HG03469 (cell line): ENCODE measurements around the gene CNKSR3.

ENCODE experiments used
- ATAC-seq: cut with Tn5 transposase; IDR thresholded peaks from one replicate; pipeline ENCODE4 v1.9.1; 2021; ENCODE audit warnings: mild to moderate bottlenecking, moderate library complexity, moderate number of reproducible peaks; ENCODE audit not compliant: unreplicated experiment

The CNKSR3 gene

DNA sequence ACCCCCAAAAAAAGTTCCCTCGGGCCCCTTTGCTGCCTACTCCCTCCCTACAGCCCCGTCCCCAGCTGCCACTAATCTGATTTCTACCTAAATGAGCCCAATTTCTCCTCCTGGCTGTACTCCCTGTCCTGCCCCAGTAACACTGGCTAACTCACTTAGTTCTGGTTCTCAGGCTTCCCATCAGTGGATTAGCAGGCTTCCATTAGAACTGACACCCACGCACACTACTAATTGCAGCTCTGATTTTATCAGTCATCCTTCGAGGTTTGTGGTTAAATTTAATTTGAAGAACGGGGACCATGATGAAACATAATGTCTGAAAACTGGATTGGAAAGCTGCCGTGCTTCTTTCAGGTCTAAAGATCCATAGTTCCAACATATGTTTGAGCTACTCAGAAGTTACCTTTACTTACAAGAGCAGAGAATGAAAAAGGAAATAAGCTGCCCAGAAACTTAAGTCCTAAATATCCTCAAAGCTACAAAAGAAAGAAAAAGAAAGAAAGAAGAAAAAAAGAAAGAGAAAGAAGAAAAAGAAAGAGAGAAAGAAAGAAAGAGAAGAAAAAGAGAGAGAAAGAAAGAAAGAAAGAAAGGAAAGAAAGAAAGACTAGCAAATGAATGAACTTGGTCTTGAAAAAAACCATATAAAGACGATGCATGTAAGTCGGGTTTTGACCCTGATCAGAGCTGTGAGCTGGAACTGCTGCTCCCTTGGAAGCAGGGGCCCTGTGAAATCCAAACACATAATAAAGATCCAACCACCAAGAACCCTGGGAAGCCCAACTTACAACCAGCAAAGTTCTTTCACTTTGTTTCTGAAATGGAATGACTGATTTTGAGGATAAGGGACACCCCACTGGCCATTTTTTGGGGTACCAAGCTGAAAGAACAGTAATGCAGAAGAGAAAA is 51.7 kb downstream of the CNKSR3 start:
- ATAC-seq = no peak

DNA sequence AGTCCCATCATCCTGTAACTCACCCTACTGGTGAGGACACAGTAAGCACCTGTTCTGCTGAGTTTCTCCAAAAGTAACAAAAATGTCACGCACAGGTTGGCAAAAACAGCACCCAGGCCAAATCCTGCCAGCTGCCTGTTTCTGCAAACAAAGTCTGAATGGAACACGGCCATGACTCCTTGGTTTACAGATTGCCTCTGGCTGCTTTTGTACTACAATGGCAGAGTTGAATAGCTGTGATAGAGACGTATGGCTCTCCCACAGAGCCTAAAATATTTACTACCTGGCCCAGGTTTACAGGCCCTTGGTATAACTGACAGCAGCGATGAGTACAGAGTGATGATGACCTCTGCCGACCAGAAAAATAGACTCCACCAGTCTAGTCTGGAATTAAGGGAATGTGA is 52.6 kb downstream of the CNKSR3 start:
- no peak for ATAC-seq

DNA sequence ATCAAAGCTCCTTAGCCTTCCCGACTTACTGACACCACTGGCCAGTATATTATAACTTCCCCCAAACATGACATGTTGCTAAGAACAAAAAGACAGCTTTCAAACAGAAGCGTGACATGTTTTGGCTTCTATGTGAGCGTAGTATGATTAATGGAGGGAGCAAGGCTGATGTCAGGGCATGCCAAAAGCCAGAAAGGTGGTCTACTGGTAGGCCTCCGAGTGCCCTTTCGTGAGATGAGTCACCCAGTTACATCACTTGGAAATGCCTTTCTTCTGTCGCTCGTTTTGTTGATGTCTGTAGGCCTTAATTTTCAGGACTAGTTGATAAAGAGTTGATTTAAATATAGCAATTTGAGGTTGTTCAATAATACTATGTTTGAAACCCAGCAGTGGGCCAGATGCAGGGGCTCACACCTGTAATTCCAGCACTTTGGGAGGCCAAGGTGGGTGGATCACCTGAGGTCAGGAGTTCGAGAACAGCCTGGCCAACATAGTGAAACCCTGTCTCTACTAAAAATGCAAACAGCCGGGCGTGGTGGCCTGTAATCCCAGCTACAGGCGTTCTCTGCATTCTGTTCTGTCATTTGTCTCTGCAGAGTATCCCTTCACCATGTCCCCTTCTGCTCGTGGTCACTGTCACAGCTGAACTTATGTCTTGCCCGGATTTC is 53.3 kb downstream of the CNKSR3 start:
- ATAC-seq = no peak

DNA sequence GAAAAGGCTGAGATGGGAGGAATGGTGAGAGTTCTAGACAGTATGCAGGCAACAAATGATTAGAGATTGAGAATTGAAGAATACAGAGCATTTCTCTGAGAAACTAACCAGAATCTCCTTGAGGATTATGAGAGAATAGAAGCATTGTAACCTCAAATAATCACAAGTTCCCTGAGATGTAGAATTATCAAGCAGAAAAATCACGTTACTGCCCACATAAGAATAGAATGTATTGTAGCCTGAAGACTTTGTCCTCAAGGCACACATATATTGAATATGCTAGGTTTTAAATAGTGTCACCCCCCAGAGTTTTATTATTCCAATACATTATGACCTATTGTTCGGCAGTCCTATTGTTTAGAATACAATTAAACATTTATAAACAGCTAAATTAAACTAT is 57.2 kb downstream of the CNKSR3 start:
- no peak for ATAC-seq

DNA sequence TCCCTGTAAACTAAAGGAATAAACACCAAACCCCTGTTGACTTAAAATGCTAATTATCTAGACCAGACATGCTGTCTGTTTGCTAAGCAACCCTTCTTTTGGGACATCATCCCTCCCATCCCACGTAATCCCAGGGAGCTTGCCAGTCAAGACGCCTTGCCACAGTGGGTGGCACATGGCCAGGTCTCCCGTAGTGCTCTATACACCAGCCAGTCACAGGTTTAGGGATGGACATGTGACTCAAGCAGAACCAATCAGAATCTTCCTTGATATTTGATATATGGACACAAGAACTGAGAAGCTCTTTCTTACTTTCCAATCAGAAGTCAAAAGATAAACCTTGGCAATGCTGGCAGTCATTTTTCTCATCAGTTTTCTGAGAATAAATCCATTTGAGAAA is 60.0 kb downstream of the CNKSR3 start:
- no peak for ATAC-seq

DNA sequence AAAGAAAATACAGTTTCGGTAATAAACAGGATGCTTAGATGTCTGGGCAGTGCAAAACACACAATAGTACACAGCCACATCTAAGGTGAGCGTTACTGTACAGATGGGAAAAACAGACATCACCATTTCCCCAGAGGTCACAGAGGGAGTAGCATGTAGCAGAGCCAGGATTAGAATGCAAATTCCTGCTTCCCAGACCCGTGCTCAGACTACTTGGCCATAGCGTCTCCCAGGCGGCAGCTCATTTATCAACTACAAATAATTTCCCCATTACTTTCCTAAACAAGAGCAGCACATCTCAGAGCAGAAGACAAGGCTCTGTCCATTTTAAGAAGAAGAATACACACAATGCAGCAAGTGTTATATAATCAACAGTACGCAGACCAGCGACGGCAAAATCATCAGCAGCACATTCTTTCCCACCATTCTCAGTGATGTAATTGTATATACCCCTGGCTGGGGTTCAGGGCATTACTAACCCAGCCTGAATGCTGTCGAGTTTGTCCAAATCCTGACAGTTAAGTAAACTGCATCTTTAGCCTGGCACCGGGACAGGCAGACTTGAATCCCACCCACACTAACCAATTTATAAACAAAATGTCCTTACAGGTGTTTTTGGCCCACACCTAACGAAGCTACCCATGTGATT is 61.9 kb downstream of the CNKSR3 start:
- ATAC-seq = no peak

DNA sequence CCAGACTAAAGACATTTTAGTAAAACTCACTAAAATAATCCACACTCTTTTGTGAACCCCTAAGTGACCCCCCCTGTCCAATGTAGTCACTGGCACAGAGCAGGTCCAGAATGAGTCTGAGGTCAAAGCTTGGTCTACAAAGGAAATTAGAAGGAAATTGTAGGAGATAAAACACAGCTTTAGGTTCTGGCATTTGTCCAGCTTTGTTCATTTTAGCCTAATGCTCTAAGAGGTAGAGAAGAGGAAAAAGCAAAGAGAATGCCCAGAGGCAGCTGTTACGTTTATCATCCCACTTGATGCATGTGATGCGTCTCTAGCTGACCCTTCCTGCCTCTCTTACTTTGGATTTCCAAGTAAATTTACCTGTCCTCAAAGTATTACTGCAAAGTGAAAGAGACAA is 62.5 kb downstream of the CNKSR3 start:
- ATAC-seq = no peak

DNA sequence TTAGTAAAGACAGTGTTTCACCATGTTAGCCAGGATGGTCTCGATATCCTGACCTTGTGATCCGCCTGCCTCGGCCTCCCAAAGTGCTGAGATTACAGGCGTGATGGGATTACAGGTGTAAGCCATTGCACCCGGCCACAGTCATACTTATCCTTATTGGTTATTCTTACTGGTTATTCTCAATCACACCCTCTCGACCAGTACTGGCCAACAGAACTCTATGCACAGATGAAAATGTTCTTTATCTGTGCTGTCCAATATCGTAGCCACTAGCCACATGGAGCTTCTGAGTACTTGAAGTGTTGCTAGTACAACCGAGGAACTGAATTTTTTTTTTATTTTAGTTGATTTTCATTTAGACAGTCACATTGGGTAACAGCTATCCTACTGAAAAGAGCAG is 63.5 kb downstream of the CNKSR3 start:
- no peak for ATAC-seq

DNA sequence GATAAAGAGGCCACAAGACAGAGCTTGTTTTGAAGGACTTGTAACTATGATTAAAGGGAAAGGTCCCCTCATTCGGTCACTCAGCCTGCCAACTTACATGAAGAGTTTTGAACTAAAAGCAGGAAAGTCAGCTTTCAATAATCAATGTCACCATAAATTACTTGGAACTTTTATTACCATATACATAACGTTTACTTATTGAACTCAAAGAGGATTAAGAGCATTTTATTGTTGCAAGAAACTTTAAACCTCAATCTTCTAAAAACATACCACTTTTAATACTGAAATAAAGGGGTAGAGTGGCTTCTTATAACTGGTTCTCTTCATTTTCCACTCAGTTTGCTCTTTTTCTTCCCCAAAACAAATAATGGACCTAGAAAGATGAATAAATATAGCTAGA is 65.1 kb downstream of the CNKSR3 start:
- ATAC-seq = no peak

DNA sequence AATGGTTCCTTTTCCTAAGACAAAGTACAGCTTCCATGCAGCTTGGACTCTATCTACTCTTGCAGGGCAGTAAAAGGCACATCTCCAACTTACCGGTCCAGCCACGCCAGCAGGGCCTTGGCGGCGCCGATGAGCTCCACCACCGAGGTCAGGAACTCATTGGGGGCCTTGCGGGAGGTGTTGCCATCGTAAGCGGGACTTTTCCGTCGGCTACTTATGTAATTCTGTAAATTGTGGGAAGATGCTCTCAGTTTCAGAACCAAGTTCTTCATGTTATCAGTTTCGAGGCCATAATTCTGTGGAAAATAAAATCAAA is 68.5 kb downstream of the CNKSR3 start:
- no peak for ATAC-seq

DNA sequence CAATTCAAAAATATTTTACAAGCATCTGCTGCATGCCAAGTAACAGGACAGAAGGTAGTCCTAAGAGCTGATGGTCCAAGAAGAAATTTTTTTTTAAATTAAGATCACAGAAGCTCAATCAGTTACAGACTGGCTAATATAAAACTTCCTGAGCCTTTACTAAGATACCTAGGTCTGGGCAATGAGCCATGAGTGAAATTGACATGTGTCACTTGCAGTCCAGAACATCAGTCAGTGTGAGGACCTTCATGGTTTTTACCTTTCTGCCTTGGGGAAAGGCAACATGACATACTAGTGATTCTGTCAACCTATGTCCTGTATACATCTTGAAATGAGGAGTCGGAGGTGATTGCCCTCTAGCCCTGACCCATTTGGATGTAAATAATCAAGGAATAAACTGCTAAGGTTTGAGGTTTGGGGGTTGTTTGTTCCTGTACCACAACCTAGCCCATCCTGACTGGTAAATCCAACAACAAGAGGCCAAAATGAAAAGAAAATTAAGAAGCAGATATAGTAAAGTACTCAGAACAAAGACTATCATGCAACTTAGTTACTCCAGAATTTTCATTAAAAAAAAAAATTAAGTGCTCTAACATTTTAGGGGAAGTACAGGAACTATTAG is 70.0 kb downstream of the CNKSR3 start:
- no peak for ATAC-seq

DNA sequence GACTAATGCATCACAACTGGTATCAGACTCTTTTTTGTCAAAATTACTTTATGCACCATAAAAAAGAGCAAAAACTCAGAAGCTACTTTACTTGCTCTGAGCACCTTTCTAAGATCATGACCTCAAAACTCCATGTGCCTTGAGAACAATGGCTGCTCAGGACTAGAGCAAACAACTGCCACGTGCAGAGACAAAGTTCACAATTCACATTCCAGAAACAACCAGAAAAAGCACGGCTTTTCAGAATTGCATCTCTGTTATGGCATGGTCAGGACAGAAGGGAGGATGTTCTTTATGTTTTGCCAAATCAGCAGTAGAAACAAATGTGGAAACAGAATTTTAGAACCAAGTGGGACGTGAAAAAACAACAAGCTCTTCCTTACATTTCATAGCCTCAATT is 70.5 kb downstream of the CNKSR3 start:
- ATAC-seq = no peak

DNA sequence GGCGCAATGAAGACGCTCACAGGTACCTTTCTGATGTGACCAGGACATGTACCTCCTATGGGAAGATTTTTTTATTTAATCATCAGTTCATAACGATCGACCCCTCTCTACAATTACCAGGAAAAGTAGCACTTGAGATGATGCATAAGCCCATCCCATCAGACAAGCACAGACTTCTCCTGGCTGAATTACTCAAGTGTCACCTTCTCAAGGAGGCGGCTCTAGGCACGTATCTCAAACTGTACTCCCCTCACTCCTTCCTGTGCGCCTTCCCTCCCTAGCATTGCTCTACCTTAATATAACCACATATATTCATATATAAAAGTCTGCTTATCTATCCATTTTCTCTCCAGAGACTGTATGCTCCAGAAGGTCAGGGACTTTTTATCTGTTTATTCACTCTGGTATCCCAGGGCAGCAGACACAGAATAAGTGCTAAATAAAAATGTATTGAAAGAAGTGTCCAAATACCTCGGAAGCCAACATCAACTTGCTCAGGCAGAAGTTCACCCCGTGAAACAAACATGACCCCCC is 71.5 kb downstream of the CNKSR3 start:
- ATAC-seq = no peak

DNA sequence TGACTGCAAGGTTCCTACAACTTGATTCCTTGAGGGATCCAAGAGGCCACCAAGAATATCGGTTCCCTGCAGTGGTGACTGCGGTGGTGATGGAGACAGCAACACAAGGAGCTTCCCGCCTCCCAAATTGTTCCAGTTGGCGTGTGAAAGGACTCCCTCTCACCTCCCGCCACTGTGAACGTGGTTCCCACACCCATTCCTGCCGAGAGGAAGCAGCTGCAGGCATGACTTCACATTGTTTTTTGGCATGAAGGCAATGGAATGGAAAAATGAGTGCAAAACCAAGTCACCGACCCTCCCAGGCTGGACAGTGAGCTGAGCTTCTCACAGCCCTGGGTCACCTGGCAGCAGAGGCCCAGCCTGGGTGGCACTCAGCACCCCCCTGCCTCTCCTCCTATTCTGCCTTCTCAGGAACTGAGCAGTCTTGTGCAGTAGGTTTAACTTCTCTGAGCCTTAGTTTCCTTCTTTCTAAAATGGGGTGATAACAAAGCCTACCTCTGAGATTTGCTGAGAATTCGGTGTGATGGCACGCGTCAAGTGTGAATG is 75.0 kb downstream of the CNKSR3 start:
- no peak for ATAC-seq

DNA sequence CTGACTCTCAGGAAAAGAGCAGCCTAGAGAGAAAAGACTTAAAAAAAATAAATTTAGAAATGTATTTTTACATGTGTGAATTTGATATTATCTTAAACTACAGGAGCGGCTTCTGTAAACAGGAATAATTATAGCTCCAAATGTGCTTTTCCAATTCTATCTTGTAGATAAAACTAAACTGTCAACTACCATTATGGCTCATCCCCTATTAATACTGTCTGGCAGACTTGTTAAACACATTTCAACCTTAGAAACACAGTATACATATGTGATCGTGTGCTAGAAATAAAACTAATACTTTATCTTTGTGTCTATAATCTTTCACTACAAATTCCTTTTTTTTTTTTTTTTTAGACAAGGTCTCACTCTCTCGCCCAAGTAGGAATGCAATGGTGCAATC is 75.8 kb downstream of the CNKSR3 start:
- ATAC-seq = no peak

DNA sequence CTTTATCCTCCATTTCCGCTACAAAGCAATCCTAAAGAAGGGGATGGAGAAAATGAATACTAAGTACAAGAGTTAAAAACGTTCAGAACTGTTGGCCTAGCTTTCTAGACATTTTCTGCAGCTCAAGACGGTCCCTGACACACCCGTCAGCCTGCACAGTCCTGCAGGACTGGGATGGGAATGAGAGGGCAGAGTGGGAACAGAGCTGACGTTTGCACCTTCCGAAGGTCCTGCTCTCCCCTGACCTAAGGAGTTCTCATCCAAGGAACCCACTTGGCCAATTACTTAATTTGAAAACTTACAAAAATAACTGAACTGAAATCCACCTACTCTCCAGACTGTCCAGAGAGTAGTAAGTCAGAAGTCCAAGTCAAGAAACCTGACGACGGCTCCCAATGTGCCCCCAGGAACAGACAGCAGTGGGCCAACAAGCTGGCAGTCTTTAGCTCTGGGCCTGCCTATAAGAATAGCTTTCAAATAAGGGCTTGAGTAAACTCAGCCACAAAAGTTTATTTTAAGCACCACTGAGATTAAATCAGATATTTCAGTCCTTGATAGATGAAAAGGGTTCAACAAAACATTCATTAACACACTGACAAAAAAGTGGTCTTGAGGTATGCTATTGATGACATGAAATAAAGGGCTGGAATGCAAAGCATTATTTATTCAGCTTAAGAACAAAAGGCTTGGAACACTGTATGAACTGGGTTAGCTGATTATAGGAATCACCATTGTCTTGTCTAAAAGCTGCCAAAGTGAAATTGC is 76.8 kb downstream of the CNKSR3 start:
- ATAC-seq = no peak

DNA sequence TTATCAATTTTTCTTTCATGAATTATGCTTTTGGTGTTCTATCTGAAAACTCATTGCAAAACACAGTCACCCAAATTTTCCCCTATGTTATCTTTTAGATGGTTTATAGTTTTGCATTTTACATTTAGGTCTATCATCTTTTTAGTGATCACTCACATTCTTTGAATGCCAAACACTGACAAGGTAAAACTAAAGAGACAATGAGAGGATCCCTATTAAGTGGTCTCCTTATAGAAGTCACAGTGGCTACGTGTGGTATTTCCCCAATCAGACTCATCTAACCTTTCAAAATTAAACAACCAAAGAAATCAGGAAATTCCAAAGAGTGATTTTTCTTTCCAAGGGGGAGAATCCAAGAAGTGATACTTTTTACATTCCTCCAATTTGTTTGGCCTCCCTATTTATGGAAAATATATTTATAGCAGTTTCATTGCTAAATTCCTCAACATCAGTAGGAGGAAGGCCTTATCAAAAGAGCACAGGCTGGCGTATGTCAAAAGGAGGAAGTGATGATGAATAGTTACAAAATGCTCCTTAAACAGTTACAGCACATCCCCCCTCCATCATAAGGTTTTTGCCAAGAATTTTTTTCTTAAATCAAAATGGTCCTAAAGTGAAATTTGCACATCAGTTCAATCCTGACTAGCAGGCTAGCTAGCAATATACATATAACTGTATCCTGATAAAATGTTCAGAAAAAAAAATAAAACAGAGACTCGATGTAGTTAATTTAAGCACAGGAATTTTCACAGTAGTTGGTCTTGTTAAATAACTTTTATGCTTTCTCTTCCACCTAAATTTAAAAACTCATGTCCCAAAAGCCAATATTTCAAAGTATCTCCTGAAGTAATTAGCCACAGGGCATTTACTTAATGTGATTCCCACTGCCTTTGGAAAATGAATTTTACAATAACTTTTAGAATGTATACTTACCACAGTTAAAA is 77.7 kb downstream of the CNKSR3 start:
- no peak for ATAC-seq

DNA sequence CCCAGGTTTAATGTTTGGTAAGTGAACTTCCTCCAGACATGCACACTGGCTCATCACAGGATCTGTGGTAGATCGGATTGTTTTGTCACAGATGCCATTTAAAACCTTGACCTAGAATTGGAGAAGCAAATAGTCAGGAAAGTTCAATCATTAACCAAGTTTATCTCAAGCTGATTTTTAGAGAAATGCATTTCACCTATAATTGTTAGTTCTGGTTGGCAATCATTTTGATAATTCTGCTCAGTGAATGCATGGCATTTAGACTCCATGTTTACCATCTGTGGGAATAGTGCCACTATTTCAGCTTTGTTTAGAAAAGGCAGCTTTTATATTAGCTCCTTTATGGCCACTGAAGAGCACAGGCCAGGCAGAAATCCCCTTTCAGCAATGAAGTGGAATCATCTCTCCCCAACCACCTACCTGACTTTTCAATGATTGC is 80.0 kb downstream of the CNKSR3 start:
- ATAC-seq = no peak

DNA sequence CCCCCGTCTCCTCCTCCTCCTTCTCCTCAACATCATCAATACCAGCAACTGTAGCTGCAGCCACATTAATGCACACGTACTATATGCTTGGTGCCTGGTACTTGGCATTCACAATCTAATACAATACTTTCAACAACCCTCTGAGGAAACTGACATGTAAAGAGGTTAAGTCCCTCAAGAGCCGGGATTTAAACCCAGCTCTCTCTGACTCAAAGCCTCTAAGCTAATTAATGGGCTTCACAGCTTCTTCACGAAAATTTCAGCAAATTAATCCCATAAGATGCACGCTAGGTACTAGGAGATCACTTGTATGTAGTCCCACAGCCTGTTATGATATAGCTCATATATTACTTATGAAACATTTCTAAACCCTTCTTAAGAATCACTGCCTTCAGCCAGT is 80.8 kb downstream of the CNKSR3 start:
- ATAC-seq = no peak
